ENCODE data around the gene PTF1A.

Gene PTF1A

GRCh38 chr10:23186178-23186577 lies 5.9 kb upstream of the PTF1A start:
- ChIA-PET CTCF (interaction anchor here (0.6 to 2.3 kb wide), 2 partner anchors 28 to 1149 kb away, joined by 7 read pairs; no protein-coding TSS in a partner anchor), POLR2A (no interaction called here)
- no peak overlapping the region for H3K27ac ChIP-seq (ENCODE audit: extremely low read depth, low read depth, low read length)
- TF ChIP-seq ZNF16 (tag by site-specific recombination; IDR thresholded peaks at IDR 0.05; ENCODE audit: low read depth), result no peak
- no peak for TF ChIP-seq TCF7L2 (IDR thresholded peaks at IDR 0.05; ENCODE audit: borderline replicate concordance, low read depth, low read length)
- no peak for TF ChIP-seq ZNF341 (tag by site-specific recombination; IDR thresholded peaks at IDR 0.05; ENCODE audit: low read depth)
- no peak for TF ChIP-seq ZNF391 (tag by site-specific recombination; IDR thresholded peaks at IDR 0.05; ENCODE audit: borderline replicate concordance, low read depth)
- TF ChIP-seq ZNF18 (tag by site-specific recombination; IDR thresholded peaks at IDR 0.05), result no peak
- TF ChIP-seq YY1 (tag by site-specific recombination; IDR thresholded peaks at IDR 0.05), result no peak
- no peak for TF ChIP-seq ZNF555 (tag by site-specific recombination; conservative IDR thresholded peaks at IDR 0.05)
- no peak for TF ChIP-seq OVOL3 (tag by site-specific recombination; IDR thresholded peaks at IDR 0.05)
- no peak for TF ChIP-seq ZNF501 (tag by site-specific recombination; IDR thresholded peaks at IDR 0.05)
- TF ChIP-seq GLIS1 (tag by site-specific recombination; IDR thresholded peaks at IDR 0.05), result no peak
- TF ChIP-seq ZNF37A (tag by site-specific recombination; IDR thresholded peaks at IDR 0.05), result no peak
- H3K9me3 ChIP-seq (ENCODE audit: control insufficient read depth, insufficient read depth, low read depth, low read length), result no peaks in the 10 kb centered on the region
- H3K36me3 ChIP-seq (ENCODE audit: control insufficient read depth in 2 of 2, insufficient read depth in 1 of 2, low read length in 2 of 2), result no peaks in the 10 kb centered on the region
- H3K4me3 ChIP-seq (ENCODE audit: low read depth, low read length), result no peak overlapping the region
- no peaks in the 10 kb centered on the region for H3K4me1 ChIP-seq (ENCODE audit: control insufficient read depth, insufficient read depth, low read length)

- ChIA-PET POLR2A (no interaction called here), CTCF (interaction anchor here (0.6 to 2.3 kb wide), 2 partner anchors 29 to 1148 kb away, joined by 7 read pairs; no protein-coding TSS in a partner anchor)
- H3K4me3 ChIP-seq (ENCODE audit: low read depth, low read length), result no peak overlapping the region
- H3K27ac ChIP-seq (ENCODE audit: extremely low read depth, low read depth, low read length), result no peak overlapping the region
- no peaks in the 10 kb centered on the region for H3K4me1 ChIP-seq (ENCODE audit: control insufficient read depth, insufficient read depth, low read length)
- no peaks in the 10 kb centered on the region for H3K36me3 ChIP-seq (ENCODE audit: control insufficient read depth in 2 of 2, insufficient read depth in 1 of 2, low read length in 2 of 2)
- TF ChIP-seq ZNF510 (tag by site-specific recombination; IDR thresholded peaks at IDR 0.05; ENCODE audit: insufficient replicate concordance) (no peak), ZBTB11 (tag by site-specific recombination; conservative IDR thresholded peaks at IDR 0.05; ENCODE audit: low read depth) (no peak), ZNF791 (tag by site-specific recombination; IDR thresholded peaks at IDR 0.05) (no peak), ZNF184 (tag by site-specific recombination; IDR thresholded peaks at IDR 0.05) (no peak), IKZF3 (tag by site-specific recombination; IDR thresholded peaks at IDR 0.05) (no peak), ZFHX2 (tag by site-specific recombination; conservative IDR thresholded peaks at IDR 0.05) (no peak), ZNF658 (tag by site-specific recombination; IDR thresholded peaks at IDR 0.05) (no peak), HOXD13 (CRISPR knock-in tag; IDR thresholded peaks at IDR 0.05; ENCODE audit: borderline replicate concordance) (no peak), SALL2 (tag by site-specific recombination; IDR thresholded peaks at IDR 0.05; ENCODE audit: borderline replicate concordance) (no peak), ZNF639 (tag by site-specific recombination; IDR thresholded peaks at IDR 0.05) (no peak), ZNF514 (tag by site-specific recombination; IDR thresholded peaks at IDR 0.05) (no peak), ZBTB8A (tag by site-specific recombination; IDR thresholded peaks at IDR 0.05) (no peak), OVOL3 (tag by site-specific recombination; IDR thresholded peaks at IDR 0.05) (no peak), ZNF248 (tag by site-specific recombination; IDR thresholded peaks at IDR 0.05) (no peak), YY1 (tag by site-specific recombination; IDR thresholded peaks at IDR 0.05) (no peak), CTCF (tag by site-specific recombination; IDR thresholded peaks at IDR 0.05) (no peak)
- no peaks in the 10 kb centered on the region for H3K9me3 ChIP-seq (ENCODE audit: control insufficient read depth, insufficient read depth, low read depth, low read length)
Measured at GRCh38 chr10:23186697-23187096, 5.4 kb upstream of the PTF1A start.

All from HEK293 (cell line).